OCI-LY7 (cell line): Measurements from ENCODE around the gene OLA1. TPM values are rescaled to one million over a fixed set of nuclear protein-coding genes. Genes with fewer than 3 reads are reported as not detected.

Source experiments
- BruUV-seq: library from RNA; stranded (reverse); fragments of 400-500 nt; replicated peaks from 2 replicates; lab custom pipeline; 2021; lab: Mats Ljungman, UMichigan
- CTCF ChIA-PET: fragments of 300-600 bp; sonication (Branson Sonifier 250); formaldehyde crosslinking; loops from one replicate; lab custom pipeline; 2022; ENCODE audit warnings: antibody characterized with exemption; ENCODE audit not compliant: unreplicated experiment; lab: Charles Lee
- POLR2A ChIA-PET: fragments of 300-600 bp; sonication (Branson Sonifier 250); formaldehyde crosslinking; loops from one replicate; lab custom pipeline; 2022; ENCODE audit warnings: antibody characterized with exemption; lab: Charles Lee
- DNase-seq: peaks from one replicate; pipeline ENCODE4 v3.0.0-alpha.2; 2015; ENCODE audit warnings: low spot score
- H2AFZ ChIP-seq: fragments of 200-600 bp; sonication (generic), shearing (Covaris generic); 2 replicates; pipeline ENCODE4 v1.6.1; 2014; ENCODE audit warnings: mild to moderate bottlenecking, antibody characterized with exemption, low read length, moderate library complexity
- H3K27ac ChIP-seq: fragments of 200-600 bp; sonication (generic); 2 replicates; pipeline ENCODE4 v1.5.1; 2014; ENCODE audit warnings: mixed run types, low read depth, mild to moderate bottlenecking, moderate library complexity, low read length, inconsistent platforms; ENCODE audit not compliant: poor library complexity, severe bottlenecking
- H3K36me3 ChIP-seq: fragments of 200-600 bp; sonication (generic); 2 replicates; pipeline ENCODE4 v1.6.1; 2014; ENCODE audit warnings: mild to moderate bottlenecking, antibody characterized with exemption, low read length, moderate library complexity, mixed read lengths; ENCODE audit not compliant: insufficient read depth
- H3K4me1 ChIP-seq: fragments of 200-600 bp; sonication (generic); 2 replicates; pipeline ENCODE4 v1.5.1; 2014; ENCODE audit warnings: mild to moderate bottlenecking, low read length; ENCODE audit not compliant: insufficient read depth, poor library complexity, severe bottlenecking
- H3K4me2 ChIP-seq: fragments of 200-600 bp; sonication (generic); 2 replicates; pipeline ENCODE4 v1.6.1; 2014; ENCODE audit warnings: mild to moderate bottlenecking, low read length
- H3K4me3 ChIP-seq: fragments of 200-600 bp; sonication (generic); 2 replicates; pipeline ENCODE4 v1.5.1; 2014; ENCODE audit warnings: mild to moderate bottlenecking, low read depth, low read length; ENCODE audit not compliant: poor library complexity, severe bottlenecking
- H3K79me2 ChIP-seq: fragments of 200-600 bp; sonication (generic); 2 replicates; pipeline ENCODE4 v1.6.1; 2016; ENCODE audit warnings: low read depth, mild to moderate bottlenecking, low read length, moderate library complexity, mixed read lengths; ENCODE audit not compliant: insufficient read depth
- H3K9me2 ChIP-seq: fragments of 200-600 bp; sonication (generic); 2 replicates; pipeline ENCODE4 v1.6.1; 2016; ENCODE audit warnings: mild to moderate bottlenecking, low read length, mixed read lengths; ENCODE audit not compliant: insufficient read depth
- H3K9me3 ChIP-seq: fragments of 200-600 bp; sonication (generic); 2 replicates; pipeline ENCODE4 v1.6.1; 2014; ENCODE audit warnings: mild to moderate bottlenecking, mixed run types, low read length, mixed read lengths
- H4K20me1 ChIP-seq: fragments of 200-600 bp; sonication (generic); 2 replicates; pipeline ENCODE4 v1.6.1; 2014; ENCODE audit warnings: mild to moderate bottlenecking, antibody characterized with exemption, low read length, moderate library complexity, mixed read lengths; ENCODE audit not compliant: insufficient read depth
- EZH2phosphoT487 ChIP-seq: fragments of 200-600 bp; sonication (generic); IDR thresholded peaks from 2 replicates; pipeline ENCODE4 v1.6.1; 2018; ENCODE audit warnings: low read depth, borderline replicate concordance, mild to moderate bottlenecking, mixed run types, antibody characterized with exemption, low read length, moderate library complexity, mixed read lengths
- intact Hi-C: fragments of 100-400 bp; cut with micrococcal nuclease; formaldehyde crosslinking; loops from one replicate; pipeline ENCODE4 v1.10.0; 2022; ENCODE audit not compliant: unreplicated experiment
- total RNA-seq, 2 experiments: library from RNA; depleted of rRNA in 1 of 2; stranded (reverse); fragments of >200 nt in 1 of 2; shearing (Covaris generic) in 1 of 2; gene quantifications; 2 replicates each; pipeline ENCODE4 v1.2.3, GENCODE V29; 2014 to 2022
- TF ChIP-seq, protein P1 (sequence below): fragments of 200-600 bp; sonication (generic); conservative IDR thresholded peaks from 2 replicates; pipeline ENCODE4 v1.5.1; 2014; ENCODE audit warnings: mild to moderate bottlenecking, antibody characterized with exemption, low read length, moderate library complexity, mixed read lengths

The OLA1 gene
- total RNA-seq, 2 experiments from 2014 or later, result 66.0 to 116 TPM

DNA sequence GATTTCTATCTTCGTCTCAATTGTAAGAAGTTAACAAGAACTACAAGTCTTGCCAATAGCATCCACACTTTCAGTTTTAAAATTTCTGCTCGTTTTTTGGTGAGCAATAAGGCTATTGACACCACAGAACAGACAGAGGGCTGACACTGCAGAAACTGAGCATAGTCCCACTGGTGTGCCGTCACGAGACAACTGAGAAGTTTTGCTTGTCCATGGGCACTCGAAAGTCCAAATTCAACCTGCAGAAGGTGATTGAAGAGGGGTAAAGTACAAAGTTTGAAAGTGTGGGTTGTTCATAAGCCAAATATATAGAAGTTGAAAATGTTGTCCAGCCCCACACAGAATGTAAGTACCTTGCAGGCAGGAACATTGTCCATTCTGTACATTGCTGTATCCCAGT is 219.4 kb downstream of the OLA1 start:
- H4K20me1 ChIP-seq, result no peaks in the 10 kb centered on the region
- H3K9me2 ChIP-seq, result no peaks in the 10 kb centered on the region
- TF ChIP-seq EZH2phosphoT487, result no peak
- TF ChIP-seq, protein P1, sequence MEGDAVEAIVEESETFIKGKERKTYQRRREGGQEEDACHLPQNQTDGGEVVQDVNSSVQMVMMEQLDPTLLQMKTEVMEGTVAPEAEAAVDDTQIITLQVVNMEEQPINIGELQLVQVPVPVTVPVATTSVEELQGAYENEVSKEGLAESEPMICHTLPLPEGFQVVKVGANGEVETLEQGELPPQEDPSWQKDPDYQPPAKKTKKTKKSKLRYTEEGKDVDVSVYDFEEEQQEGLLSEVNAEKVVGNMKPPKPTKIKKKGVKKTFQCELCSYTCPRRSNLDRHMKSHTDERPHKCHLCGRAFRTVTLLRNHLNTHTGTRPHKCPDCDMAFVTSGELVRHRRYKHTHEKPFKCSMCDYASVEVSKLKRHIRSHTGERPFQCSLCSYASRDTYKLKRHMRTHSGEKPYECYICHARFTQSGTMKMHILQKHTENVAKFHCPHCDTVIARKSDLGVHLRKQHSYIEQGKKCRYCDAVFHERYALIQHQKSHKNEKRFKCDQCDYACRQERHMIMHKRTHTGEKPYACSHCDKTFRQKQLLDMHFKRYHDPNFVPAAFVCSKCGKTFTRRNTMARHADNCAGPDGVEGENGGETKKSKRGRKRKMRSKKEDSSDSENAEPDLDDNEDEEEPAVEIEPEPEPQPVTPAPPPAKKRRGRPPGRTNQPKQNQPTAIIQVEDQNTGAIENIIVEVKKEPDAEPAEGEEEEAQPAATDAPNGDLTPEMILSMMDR, result no peak
- no TSS peak for BruUV-seq
- H3K9me3 ChIP-seq, result no peaks in the 10 kb centered on the region
- CTCF ChIA-PET, result no interaction called here
- H2AFZ ChIP-seq, result no peak overlapping the region
- POLR2A ChIA-PET, result no interaction called here
- DNase-seq, result no peak
- no peaks in the 10 kb centered on the region for H3K79me2 ChIP-seq
- no peak overlapping the region for H3K27ac ChIP-seq
- no peak overlapping the region for H3K4me2 ChIP-seq
- H3K4me1 ChIP-seq, result no peaks in the 10 kb centered on the region
- no peak overlapping the region for H3K4me3 ChIP-seq
- intact Hi-C loops, result no loop called here
- no peaks in the 10 kb centered on the region for H3K36me3 ChIP-seq

DNA sequence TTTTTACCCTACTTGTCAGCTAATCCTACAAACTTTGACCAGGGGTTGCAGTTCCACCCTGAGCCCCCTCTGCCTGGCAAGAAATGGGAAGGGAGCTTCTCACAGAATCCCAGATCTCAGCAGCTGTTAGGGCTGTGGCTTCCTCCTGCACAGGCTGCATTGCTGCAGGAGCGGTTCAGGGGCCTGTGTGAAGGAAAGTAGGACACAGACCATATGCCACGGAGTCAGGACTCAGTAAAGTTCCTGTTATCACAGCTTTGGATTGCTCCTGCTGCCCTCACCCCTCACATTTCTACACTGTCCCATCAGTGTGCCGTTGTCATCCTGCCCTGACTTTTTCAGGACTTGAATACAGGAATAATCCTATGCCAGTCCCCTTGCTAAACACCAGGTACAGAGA is 220.4 kb downstream of the OLA1 start:
- Histone ChIP-seq H4K20me1 (no peaks in the 10 kb centered on the region), H3K4me2 (no peak overlapping the region), H3K36me3 (no peaks in the 10 kb centered on the region), H3K4me1 (no peaks in the 10 kb centered on the region), H3K79me2 (no peaks in the 10 kb centered on the region), H3K9me3 (no peaks in the 10 kb centered on the region), H2AFZ (no peak overlapping the region), H3K27ac (no peak overlapping the region), H3K9me2 (no peaks in the 10 kb centered on the region), H3K4me3 (no peak overlapping the region)
- ChIA-PET POLR2A (interaction anchor here (0.6 to 1.2 kb wide), 2 partner anchors 10 to 169 kb away, joined by 3 read pairs; no protein-coding TSS in a partner anchor), CTCF (no interaction called here)
- BruUV-seq, result no TSS peak
- DNase-seq, result no peak
- TF ChIP-seq, protein P1, result no peak
- TF ChIP-seq EZH2phosphoT487, result no peak
- intact Hi-C loops, result no loop called here

DNA sequence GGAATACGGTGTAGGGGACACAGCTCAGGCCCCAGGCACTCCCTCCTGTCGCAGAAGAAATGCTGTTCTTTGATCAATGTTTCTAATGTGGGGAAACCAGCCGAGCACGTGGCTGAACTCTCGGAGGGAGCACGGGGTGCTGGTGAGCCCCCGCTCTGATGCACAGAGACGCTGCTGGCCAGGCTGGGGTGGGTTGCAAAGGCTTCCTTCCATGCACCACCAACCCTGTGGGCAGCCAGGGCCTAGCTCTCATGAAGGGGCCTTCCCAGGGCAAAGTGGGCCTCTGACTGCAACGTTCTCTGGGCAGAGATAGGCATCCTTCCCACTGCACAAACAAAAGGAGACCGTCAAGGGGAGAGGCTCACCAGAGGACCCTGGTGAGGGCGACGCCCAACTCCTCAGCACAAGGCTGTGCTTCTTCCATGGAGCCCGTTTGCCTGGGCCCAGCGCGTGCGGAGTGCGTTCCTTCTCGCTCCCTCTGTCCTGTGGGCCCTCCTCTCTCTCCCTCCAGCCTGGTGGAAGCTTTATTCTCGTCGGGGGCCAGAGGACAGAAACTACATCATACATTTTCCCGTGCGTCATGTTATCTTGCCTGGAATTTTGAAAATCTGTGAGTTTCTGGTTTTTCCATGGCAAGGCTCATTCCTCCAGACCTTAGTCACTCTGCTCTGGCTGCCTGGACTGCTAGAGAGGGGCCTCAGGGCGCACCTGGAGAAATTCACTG is 222.0 kb downstream of the OLA1 start:
- Histone ChIP-seq H3K9me3 (no peaks in the 10 kb centered on the region), H3K4me2 (no peak overlapping the region), H2AFZ (no peak overlapping the region), H3K4me3 (no peak overlapping the region), H3K4me1 (peaks cover 2% of the 10 kb centered on the region), H3K27ac (no peak overlapping the region), H3K9me2 (no peaks in the 10 kb centered on the region), H3K79me2 (no peaks in the 10 kb centered on the region), H4K20me1 (no peaks in the 10 kb centered on the region), H3K36me3 (no peaks in the 10 kb centered on the region)
- TF ChIP-seq, protein P1, result no peak
- no peak for TF ChIP-seq EZH2phosphoT487
- ChIA-PET CTCF (no interaction called here), POLR2A (no interaction called here)
- intact Hi-C loops, result no loop called here
- BruUV-seq, result no TSS peak
- DNase-seq, result no peak
